GM20000 (cell line): ENCODE data around the gene EPYC.

Experiments
- DNase-seq: peaks from one replicate; pipeline ENCODE4 v3.0.0; 2012; ENCODE audit warnings: low spot score
- CTCF ChIP-seq: IDR thresholded peaks from 2 replicates; pipeline ENCODE4 v1.5.1; 2012; ENCODE audit warnings: mild to moderate bottlenecking, control low read depth; ENCODE audit errors: extremely low read depth, missing control alignments

EPYC gene

GRCh38 chr12:90943255-90943654 lies 61.5 kb downstream of the EPYC start:
- no peak for DNase-seq

GRCh38 chr12:90940872-90941499 lies 63.8 kb downstream of the EPYC start:
- no peak for DNase-seq
- peak; percentile 11 for TF ChIP-seq CTCF

More at GRCh38 chr12:90943255-90943654, 61.5 kb downstream of the EPYC start:
- no peak for TF ChIP-seq CTCF

GRCh38 chr12:90939382-90939781 lies 65.4 kb downstream of the EPYC start:
- no peak for TF ChIP-seq CTCF
- no peak for DNase-seq

- no peak for DNase-seq
- TF ChIP-seq CTCF, result no peak
These were observed 66.3 kb downstream of the EPYC start for GRCh38 chr12:90938451-90938850.

- TF ChIP-seq CTCF, result no peak
- DNase-seq, result no peak
These were observed 67.1 kb downstream of the EPYC start for GRCh38 chr12:90937651-90938050.

GRCh38 chr12:90936230-90937005 lies 68.4 kb downstream of the EPYC start:
- DNase-seq, result no peak
- TF ChIP-seq CTCF, result no peak

- no peak for DNase-seq
- no peak for TF ChIP-seq CTCF
These were observed 79.2 kb downstream of the EPYC start for GRCh38 chr12:90925562-90925961.
